ENCODE results near the gene MBOAT2. TPM values are rescaled to one million over a fixed set of nuclear protein-coding genes. Genes with fewer than 3 reads are reported as not detected.

Gene MBOAT2
- total RNA-seq, 2 donors from 2014 or later, result 6.7 to 13.5 TPM

DNA sequence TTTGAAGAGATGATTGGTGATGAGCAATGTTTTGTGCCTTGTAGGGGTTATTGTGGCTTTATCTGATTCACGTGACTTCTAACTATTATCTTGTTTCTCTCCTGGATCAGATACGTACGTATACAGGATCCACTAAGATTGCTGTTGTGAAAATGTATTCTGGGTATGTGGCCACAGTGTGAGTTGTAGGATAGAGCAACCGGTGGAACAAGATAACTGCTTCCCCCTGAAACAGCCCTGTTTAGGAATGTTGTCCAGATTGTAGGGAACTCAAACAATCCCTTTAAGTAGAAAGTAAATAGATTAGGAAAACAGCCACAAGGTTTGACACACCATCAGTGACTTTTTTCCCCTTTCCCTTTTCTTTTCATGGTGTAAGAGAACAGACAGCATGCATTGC is 22.3 kb upstream of the MBOAT2 start:
- ATAC-seq, result no peak

DNA sequence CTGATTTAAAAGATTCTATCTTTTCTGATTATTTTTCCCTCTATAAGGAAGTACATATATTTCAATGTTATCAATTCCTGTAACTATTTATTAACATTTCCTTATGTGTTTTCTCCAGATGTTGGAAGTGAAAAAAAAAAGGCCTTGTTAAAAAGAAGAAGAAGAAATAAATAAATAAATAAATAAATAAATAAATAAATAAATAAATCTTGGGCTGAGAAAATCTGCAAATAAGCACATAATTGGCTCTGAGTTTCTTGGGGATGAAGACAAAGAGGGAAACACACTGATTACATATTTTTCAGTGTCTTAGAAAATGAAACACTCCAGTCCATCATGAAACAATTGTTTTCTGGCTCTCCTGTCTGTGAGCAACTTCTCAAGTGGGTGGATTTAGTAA is 21.1 kb upstream of the MBOAT2 start:
- Histone ChIP-seq H3K36me3 (replicated peaks in 1 of 2; ENCODE audit: insufficient read depth in 1 of 2, low read depth in 2 of 2) (no peaks in the 10 kb centered on the region), H3K9me3 (no peaks in the 10 kb centered on the region), H3K27me3 (no peaks in the 10 kb centered on the region), H3K4me1 (no peaks in the 10 kb centered on the region), H3K4me3 (no peak overlapping the region), H3K27ac (no peak overlapping the region)
- no peak for TF ChIP-seq POLR2A (IDR thresholded peaks at IDR 0.05)
- TF ChIP-seq, protein P1, sequence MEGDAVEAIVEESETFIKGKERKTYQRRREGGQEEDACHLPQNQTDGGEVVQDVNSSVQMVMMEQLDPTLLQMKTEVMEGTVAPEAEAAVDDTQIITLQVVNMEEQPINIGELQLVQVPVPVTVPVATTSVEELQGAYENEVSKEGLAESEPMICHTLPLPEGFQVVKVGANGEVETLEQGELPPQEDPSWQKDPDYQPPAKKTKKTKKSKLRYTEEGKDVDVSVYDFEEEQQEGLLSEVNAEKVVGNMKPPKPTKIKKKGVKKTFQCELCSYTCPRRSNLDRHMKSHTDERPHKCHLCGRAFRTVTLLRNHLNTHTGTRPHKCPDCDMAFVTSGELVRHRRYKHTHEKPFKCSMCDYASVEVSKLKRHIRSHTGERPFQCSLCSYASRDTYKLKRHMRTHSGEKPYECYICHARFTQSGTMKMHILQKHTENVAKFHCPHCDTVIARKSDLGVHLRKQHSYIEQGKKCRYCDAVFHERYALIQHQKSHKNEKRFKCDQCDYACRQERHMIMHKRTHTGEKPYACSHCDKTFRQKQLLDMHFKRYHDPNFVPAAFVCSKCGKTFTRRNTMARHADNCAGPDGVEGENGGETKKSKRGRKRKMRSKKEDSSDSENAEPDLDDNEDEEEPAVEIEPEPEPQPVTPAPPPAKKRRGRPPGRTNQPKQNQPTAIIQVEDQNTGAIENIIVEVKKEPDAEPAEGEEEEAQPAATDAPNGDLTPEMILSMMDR (IDR thresholded peaks at IDR 0.05), result no peak
- no peak for DNase-seq
- ATAC-seq, result no peak
- intact Hi-C loops (cut with DNase I), result no loop called here

More for the DNA sequence above, 22.3 kb upstream of the MBOAT2 start:
- H3K9me3 ChIP-seq, result no peaks in the 10 kb centered on the region
- no peak overlapping the region for H3K4me3 ChIP-seq
- no peak for DNase-seq
- H3K27me3 ChIP-seq, result no peaks in the 10 kb centered on the region
- WGBS, 2 donors, result 50 to 53% methylated on average over 4 of the region's 4 CpGs
- no peaks in the 10 kb centered on the region for H3K4me1 ChIP-seq
- TF ChIP-seq, protein P1 (IDR thresholded peaks at IDR 0.05), result no peak
- TF ChIP-seq POLR2A (IDR thresholded peaks at IDR 0.05), result no peak
- intact Hi-C loops (cut with DNase I), result no loop called here
- H3K27ac ChIP-seq, result no peak overlapping the region
- no peaks in the 10 kb centered on the region for H3K36me3 ChIP-seq (replicated peaks in 1 of 2; ENCODE audit: insufficient read depth in 1 of 2, low read depth in 2 of 2)

DNA sequence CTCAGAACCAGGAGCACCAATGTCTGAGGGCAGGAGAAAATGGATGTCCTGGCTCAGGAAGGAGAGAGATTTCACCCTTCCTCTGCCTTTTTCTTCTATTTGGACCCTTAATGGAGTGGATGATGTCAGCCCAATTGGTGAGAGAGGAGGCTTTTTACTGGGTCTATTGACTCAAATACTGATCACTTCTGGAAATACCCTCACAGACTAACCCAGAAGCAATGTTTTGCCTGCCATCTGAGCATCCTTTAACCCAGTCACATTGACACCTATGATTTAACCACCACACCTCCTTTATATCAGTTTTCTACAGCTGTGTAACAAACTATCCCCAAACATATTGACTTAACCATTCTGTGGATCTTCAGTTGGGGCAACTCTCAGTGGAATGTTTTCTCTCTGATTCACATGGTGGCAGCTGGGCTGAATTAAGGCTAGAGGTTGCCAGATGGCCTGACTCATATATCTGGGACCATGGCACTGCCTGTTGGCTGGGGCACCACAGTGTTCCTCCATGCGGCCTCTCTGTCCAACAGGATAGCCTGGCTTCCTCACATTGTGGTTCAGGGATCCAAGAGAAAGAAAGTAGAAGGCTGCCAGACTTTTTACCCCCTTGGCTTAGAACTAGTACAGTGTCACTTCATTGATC is 18.2 kb upstream of the MBOAT2 start:
- no peaks in the 10 kb centered on the region for H3K36me3 ChIP-seq (replicated peaks in 1 of 2; ENCODE audit: insufficient read depth in 1 of 2, low read depth in 2 of 2)
- H3K27me3 ChIP-seq, result no peaks in the 10 kb centered on the region
- 92% methylated on average over 1 of the region's 1 CpG; no CpG with 5 or more reads in 1 of the 2 donors for WGBS, 2 donors
- intact Hi-C loops (cut with DNase I), result no loop called here
- no peak for TF ChIP-seq POLR2A (IDR thresholded peaks at IDR 0.05)
- TF ChIP-seq, protein P1 (IDR thresholded peaks at IDR 0.05), result no peak
- H3K4me3 ChIP-seq, result no peak overlapping the region
- DNase-seq, result no peak
- no peaks in the 10 kb centered on the region for H3K9me3 ChIP-seq
- no peak for ATAC-seq
- H3K4me1 ChIP-seq, result no peaks in the 10 kb centered on the region
- H3K27ac ChIP-seq, result no peak overlapping the region

DNA sequence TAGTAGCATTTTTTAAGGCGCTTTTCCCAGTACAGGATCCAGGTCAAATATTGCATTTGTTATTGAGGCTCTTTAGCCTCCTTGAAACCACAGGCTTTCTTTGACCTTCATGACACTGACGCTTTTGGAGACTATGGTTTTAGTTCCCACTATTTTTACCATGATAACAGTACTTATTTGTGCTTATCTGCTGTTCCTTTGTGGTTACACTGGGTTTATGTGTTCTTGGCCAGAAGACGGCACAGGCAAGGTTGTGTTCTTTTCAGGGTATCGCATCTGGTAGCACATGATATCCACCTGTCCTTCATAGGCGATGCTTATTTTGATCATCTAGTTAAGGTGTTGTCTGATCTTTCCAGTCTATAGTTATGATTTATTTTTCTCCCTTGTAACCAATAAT is 16.8 kb upstream of the MBOAT2 start:
- WGBS, 2 donors, result 79 to 81% methylated on average over 5 of the region's 5 CpGs
- Histone ChIP-seq H3K27me3 (no peaks in the 10 kb centered on the region), H3K4me3 (no peak overlapping the region), H3K4me1 (no peaks in the 10 kb centered on the region), H3K36me3 (replicated peaks in 1 of 2; ENCODE audit: insufficient read depth in 1 of 2, low read depth in 2 of 2) (no peaks in the 10 kb centered on the region), H3K9me3 (no peaks in the 10 kb centered on the region), H3K27ac (no peak overlapping the region)
- no peak for ATAC-seq
- intact Hi-C loops (cut with DNase I), result no loop called here
- TF ChIP-seq, protein P1 (IDR thresholded peaks at IDR 0.05), result no peak
- no peak for TF ChIP-seq POLR2A (IDR thresholded peaks at IDR 0.05)
- DNase-seq, result no peak

DNA sequence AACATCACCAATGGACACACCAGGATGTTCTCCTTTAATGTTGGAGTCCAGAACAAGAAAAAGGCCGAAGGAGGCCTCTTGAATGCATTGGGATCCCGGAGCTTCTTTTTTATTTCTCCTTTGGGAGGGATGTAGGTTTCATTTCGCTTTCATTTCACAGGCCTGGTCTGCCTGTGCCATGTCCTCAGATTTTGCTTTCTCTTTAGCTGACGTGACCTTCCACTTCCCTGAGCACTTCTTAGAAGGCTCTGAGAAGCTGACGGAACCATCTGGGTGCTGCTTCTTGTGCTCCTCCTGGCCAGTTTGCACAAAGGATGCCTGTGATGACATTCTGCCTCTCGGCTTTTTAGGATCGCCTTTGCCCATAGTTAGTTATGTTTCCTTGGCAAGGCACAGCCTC is 15.1 kb upstream of the MBOAT2 start:
- DNase-seq (no peak), ATAC-seq (no peak)
- TF ChIP-seq, protein P1 (IDR thresholded peaks at IDR 0.05), result no peak
- no peak for TF ChIP-seq POLR2A (IDR thresholded peaks at IDR 0.05)
- Histone ChIP-seq H3K4me3 (no peak overlapping the region), H3K27me3 (no peaks in the 10 kb centered on the region), H3K27ac (no peak overlapping the region), H3K9me3 (no peaks in the 10 kb centered on the region), H3K4me1 (no peaks in the 10 kb centered on the region), H3K36me3 (replicated peaks in 1 of 2; ENCODE audit: insufficient read depth in 1 of 2, low read depth in 2 of 2) (no peaks in the 10 kb centered on the region)
- WGBS, 2 donors, result 79 to 81% methylated on average over 7 of the region's 7 CpGs
- intact Hi-C loops (cut with DNase I), result no loop called here

All from body of pancreas (tissue), 4 donors.